Tibial nerve (tissue), 4 donors: ENCODE measurements around the gene DGKE. TPM values are rescaled to one million over a fixed set of nuclear protein-coding genes. Genes with fewer than 3 reads are reported as not detected.

ENCODE experiments used
- DNase-seq, 2 donors: peaks; one replicate each; pipeline ENCODE4 v3.0.0-alpha.2; 2019; ENCODE audit warnings: low spot score in 2 of 2
- H3K27ac ChIP-seq, 4 donors: fragments of 200-600 bp; sonication (generic) in 3 of 4; one replicate each; pipeline ENCODE4 v1.5.1; 2017 to 2019; ENCODE audit warnings: mild to moderate bottlenecking in 1 of 4
- H3K27me3 ChIP-seq, 2 donors: fragments of 200-600 bp; sonication (generic) in 1 of 2; one replicate each; pipeline versions ENCODE4 v1.5.1 to v1.6.0; 2017 to 2019
- H3K36me3 ChIP-seq, 3 donors: fragments of 200-600 bp; sonication (generic); one replicate each; pipeline ENCODE4 v1.5.1; 2018 to 2019
- H3K4me1 ChIP-seq, 4 donors: fragments of 200-600 bp; sonication (generic) in 3 of 4; one replicate each; pipeline ENCODE4 v1.5.1; 2017 to 2019
- H3K4me3 ChIP-seq, 4 donors: fragments of 200-600 bp; sonication (generic) in 3 of 4; one replicate each; pipeline ENCODE4 v1.5.1; 2017 to 2019; ENCODE audit warnings: mild to moderate bottlenecking in 1 of 4, moderate library complexity in 1 of 4
- H3K9me3 ChIP-seq, 4 donors: fragments of 200-600 bp; sonication (generic) in 3 of 4; one replicate each; pipeline ENCODE4 v1.5.1; 2017 to 2019
- EP300 ChIP-seq, 2 donors: sonication (generic); formaldehyde crosslinking; IDR thresholded peaks; one replicate each; pipeline ENCODE4 v1.6.1; 2017; ENCODE audit warnings: antibody characterized with exemption in 2 of 2, mild to moderate bottlenecking in 1 of 2
- POLR2A ChIP-seq, 2 donors: fragments of 450-650 bp; IDR thresholded peaks; one replicate each; pipeline ENCODE4 v1.6.1; 2017; ENCODE audit warnings: antibody characterized with exemption in 2 of 2, mild to moderate bottlenecking in 2 of 2, moderate library complexity in 2 of 2
- WGBS, 2 donors: methylation state at CpG; one replicate each; pipeline ENCODE4 v1.1.5; 2018; 5-methylcytosine and 5-hydroxymethylcytosine counted together
- total RNA-seq, 4 donors: library from RNA; depleted of rRNA; stranded (reverse); fragments of >200 nt; gene quantifications; one replicate each; pipeline ENCODE4 v1.1.0, GENCODE V29; 2016
- TF ChIP-seq, protein P1 (sequence below), 5 experiments: fragments of 200-600 bp in 3 of 5; fragments of 450-650 bp in 2 of 5; sonication (generic) in 3 of 5; IDR thresholded peaks; one replicate each; pipeline ENCODE4 v1.5.1; 2016 to 2019; ENCODE audit warnings: antibody characterized with exemption in 5 of 5, mild to moderate bottlenecking in 3 of 5, moderate library complexity in 2 of 5

The DGKE gene
- total RNA-seq, 4 donors from 2014 or later: 10.5 to 45.9 (median 13.4) TPM

GRCh38 chr17:56870081-56870651 is 36.2 kb downstream of the DGKE start:
- Histone ChIP-seq H3K9me3 (no peaks in the 10 kb centered on the region), H3K27ac (no peak overlapping the region), H3K4me1 (no peaks in the 10 kb centered on the region), H3K36me3 (peaks cover 0 to 3% (median 0%) of the 10 kb centered on the region in 3 donors), H3K27me3 (no peaks in the 10 kb centered on the region), H3K4me3 (no peak overlapping the region)
- no peak for DNase-seq
- TF ChIP-seq EP300 (IDR thresholded peaks at IDR 0.05) (no peak), POLR2A (IDR thresholded peaks at IDR 0.05) (no peak)
- TF ChIP-seq, protein P1, sequence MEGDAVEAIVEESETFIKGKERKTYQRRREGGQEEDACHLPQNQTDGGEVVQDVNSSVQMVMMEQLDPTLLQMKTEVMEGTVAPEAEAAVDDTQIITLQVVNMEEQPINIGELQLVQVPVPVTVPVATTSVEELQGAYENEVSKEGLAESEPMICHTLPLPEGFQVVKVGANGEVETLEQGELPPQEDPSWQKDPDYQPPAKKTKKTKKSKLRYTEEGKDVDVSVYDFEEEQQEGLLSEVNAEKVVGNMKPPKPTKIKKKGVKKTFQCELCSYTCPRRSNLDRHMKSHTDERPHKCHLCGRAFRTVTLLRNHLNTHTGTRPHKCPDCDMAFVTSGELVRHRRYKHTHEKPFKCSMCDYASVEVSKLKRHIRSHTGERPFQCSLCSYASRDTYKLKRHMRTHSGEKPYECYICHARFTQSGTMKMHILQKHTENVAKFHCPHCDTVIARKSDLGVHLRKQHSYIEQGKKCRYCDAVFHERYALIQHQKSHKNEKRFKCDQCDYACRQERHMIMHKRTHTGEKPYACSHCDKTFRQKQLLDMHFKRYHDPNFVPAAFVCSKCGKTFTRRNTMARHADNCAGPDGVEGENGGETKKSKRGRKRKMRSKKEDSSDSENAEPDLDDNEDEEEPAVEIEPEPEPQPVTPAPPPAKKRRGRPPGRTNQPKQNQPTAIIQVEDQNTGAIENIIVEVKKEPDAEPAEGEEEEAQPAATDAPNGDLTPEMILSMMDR (IDR thresholded peaks at IDR 0.05): no peak
- 73 to 80% methylated on average over 4 of the region's 4 CpGs for WGBS, 2 donors

- Histone ChIP-seq H3K36me3 (no peaks in the 10 kb centered on the region), H3K4me1 (no peaks in the 10 kb centered on the region), H3K9me3 (no peaks in the 10 kb centered on the region), H3K27me3 (no peaks in the 10 kb centered on the region), H3K4me3 (no peak overlapping the region), H3K27ac (no peak overlapping the region)
- DNase-seq: no peak
- TF ChIP-seq POLR2A (IDR thresholded peaks at IDR 0.05) (no peak), EP300 (IDR thresholded peaks at IDR 0.05) (no peak)
- TF ChIP-seq, protein P1 (IDR thresholded peaks at IDR 0.05): no peak
- WGBS, 2 donors: 78 to 80% methylated on average over 7 of the region's 7 CpGs
These were observed 42.8 kb downstream of the DGKE start for GRCh38 chr17:56876766-56877179.

DNA sequence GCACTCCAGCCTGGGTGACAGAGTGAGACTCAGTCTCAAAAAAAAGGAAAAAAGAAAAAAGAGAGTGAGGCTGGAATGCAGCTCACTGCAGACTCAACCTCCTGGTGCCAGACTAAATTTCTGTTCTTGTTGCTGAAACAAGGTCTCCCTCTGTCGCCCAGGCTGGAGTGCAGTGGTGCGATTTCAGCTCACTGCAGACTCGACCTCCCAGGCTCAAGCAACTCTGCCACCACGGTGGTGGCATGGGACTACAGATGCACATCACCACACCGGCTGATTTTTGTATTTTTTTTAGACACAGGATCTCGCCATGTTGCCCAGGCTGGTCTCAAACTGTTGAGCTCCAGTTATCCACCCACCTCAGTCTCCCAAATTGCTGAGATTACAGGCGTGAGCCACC is 45.3 kb downstream of the DGKE start:
- H3K4me3 ChIP-seq: no peak overlapping the region
- H3K9me3 ChIP-seq: no peaks in the 10 kb centered on the region
- WGBS, 2 donors: 88 to 92% methylated on average over 7 of the region's 7 CpGs
- no peaks in the 10 kb centered on the region for H3K27me3 ChIP-seq
- TF ChIP-seq POLR2A (IDR thresholded peaks at IDR 0.05) (no peak), EP300 (IDR thresholded peaks at IDR 0.05) (no peak)
- TF ChIP-seq, protein P1 (IDR thresholded peaks at IDR 0.05): no peak
- no peaks in the 10 kb centered on the region for H3K36me3 ChIP-seq
- no peaks in the 10 kb centered on the region for H3K4me1 ChIP-seq
- H3K27ac ChIP-seq: no peak overlapping the region
- no peak for DNase-seq

GRCh38 chr17:56880133-56880532 is 46.2 kb downstream of the DGKE start:
- Histone ChIP-seq H3K27me3 (no peaks in the 10 kb centered on the region), H3K4me1 (no peaks in the 10 kb centered on the region), H3K9me3 (no peaks in the 10 kb centered on the region), H3K36me3 (no peaks in the 10 kb centered on the region), H3K27ac (no peak overlapping the region), H3K4me3 (no peak overlapping the region)
- DNase-seq: no peak
- 69 to 71% methylated on average over 3 of the region's 3 CpGs for WGBS, 2 donors
- TF ChIP-seq, protein P1 (IDR thresholded peaks at IDR 0.05): no peak
- TF ChIP-seq POLR2A (IDR thresholded peaks at IDR 0.05) (no peak), EP300 (IDR thresholded peaks at IDR 0.05) (no peak)

DNA sequence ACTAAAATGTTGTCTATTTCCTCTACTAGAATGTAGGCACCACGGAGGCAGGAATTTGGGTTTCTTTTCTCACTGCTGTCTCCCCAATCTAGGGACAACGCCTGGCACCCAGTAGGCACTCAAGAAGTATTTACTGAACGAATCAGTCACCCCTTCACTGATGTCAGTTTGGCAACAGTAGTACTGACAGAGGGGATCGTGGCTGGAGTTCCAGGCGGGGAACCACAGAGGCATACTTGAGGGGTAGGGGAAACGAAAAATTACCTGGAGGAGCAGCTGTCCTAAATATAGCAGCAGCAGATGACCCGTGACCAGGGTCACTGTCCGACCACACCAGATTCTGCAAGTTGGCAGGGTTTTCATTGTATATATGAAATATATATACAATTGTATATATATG is 46.6 kb downstream of the DGKE start:
- Histone ChIP-seq H3K4me3 (no peak overlapping the region), H3K27me3 (no peaks in the 10 kb centered on the region), H3K27ac (no peak overlapping the region), H3K4me1 (no peaks in the 10 kb centered on the region), H3K36me3 (no peaks in the 10 kb centered on the region), H3K9me3 (no peaks in the 10 kb centered on the region)
- TF ChIP-seq, protein P1 (IDR thresholded peaks at IDR 0.05): no peak
- TF ChIP-seq POLR2A (IDR thresholded peaks at IDR 0.05): no peak
- TF ChIP-seq EP300 (IDR thresholded peaks at IDR 0.05): no peak
- DNase-seq: no peak
- 80 to 81% methylated on average over 8 of the region's 8 CpGs for WGBS, 2 donors
